SK-N-SH (cell line): ENCODE results near the gene TEX19. TPM values are rescaled to one million over a fixed set of nuclear protein-coding genes. Genes with fewer than 3 reads are reported as not detected.

Source experiments
- CTCF ChIA-PET: fragments of 300-600, 350-600 bp; formaldehyde crosslinking; extraction: SDS; loops from one replicate; lab custom pipeline; 2021; lab: Yijun Ruan, JAX
- POLR2A ChIA-PET: fragments of 350-600 bp; sonication (Branson Sonifier 250); formaldehyde crosslinking; extraction: SDS; loops from one replicate; lab custom pipeline; 2020; ENCODE audit warnings: antibody characterized with exemption, inconsistent platforms; lab: Yijun Ruan, JAX
- DNase-seq: peaks from one replicate; pipeline ENCODE4 v3.0.0; 2012
- H2AFZ ChIP-seq: fragments of 200-600 bp; sonication (generic); 2 replicates; pipeline ENCODE4 v1.8.1; 2016; ENCODE audit warnings: antibody characterized with exemption, mild to moderate bottlenecking, low read depth
- H3F3A ChIP-seq: fragments of 200-600 bp; sonication (generic); replicated peaks from 2 replicates; pipeline ENCODE3; 2016; ENCODE audit warnings: antibody characterized with exemption, mild to moderate bottlenecking; ENCODE audit not compliant: insufficient read depth
- H3K27ac ChIP-seq, 2 experiments: fragments of 200-500 bp in 1 of 2; fragments of 200-600 bp in 1 of 2; sonication (Bioruptor generic) in 1 of 2; sonication (generic), shearing (Covaris generic) in 1 of 2; 2 replicates each; pipeline versions ENCODE4 v1.5.1 to v1.6.1; 2014 to 2016; ENCODE audit warnings: low read depth in 2 of 2, inconsistent platforms in 1 of 2, low read length in 1 of 2, mild to moderate bottlenecking in 1 of 2, mixed read lengths in 1 of 2
- H3K27me3 ChIP-seq: fragments of 200-600 bp; sonication (generic), shearing (Covaris generic); 2 replicates; pipeline ENCODE4 v1.6.1; 2016; ENCODE audit warnings: mixed run types; ENCODE audit not compliant: insufficient read depth
- H3K36me3 ChIP-seq, 2 experiments: fragments of 200-500 bp in 1 of 2; fragments of 200-600 bp in 1 of 2; sonication (Bioruptor generic) in 1 of 2; sonication (generic) in 1 of 2; replicated peaks in 1 of 2; 2 replicates each; pipeline versions ENCODE3 to v1.5.1; 2014 to 2016; ENCODE audit warnings: low read length in 1 of 2, mild to moderate bottlenecking in 1 of 2; ENCODE audit not compliant: insufficient read depth in 2 of 2, control insufficient read depth in 1 of 2
- H3K4me1 ChIP-seq, 2 experiments: fragments of 200-500 bp in 1 of 2; fragments of 200-600 bp in 1 of 2; sonication (Bioruptor generic) in 1 of 2; sonication (generic), shearing (Covaris generic) in 1 of 2; 2 replicates each; pipeline versions ENCODE4 v1.5.1 to v1.6.1; 2014 to 2016; ENCODE audit warnings: low read depth in 1 of 2, low read length in 1 of 2, mixed run types in 1 of 2; ENCODE audit not compliant: insufficient read depth in 2 of 2, control insufficient read depth in 1 of 2
- H3K4me2 ChIP-seq: fragments of 200-600 bp; sonication (generic), shearing (Covaris generic); 2 replicates; pipeline ENCODE4 v1.6.1; 2017; ENCODE audit warnings: mixed run types
- H3K4me3 ChIP-seq, 2 experiments: fragments of 200-500 bp in 1 of 2; fragments of 200-600 bp in 1 of 2; sonication (Bioruptor generic) in 1 of 2; sonication (generic), shearing (Covaris generic) in 1 of 2; 2 replicates each; pipeline versions ENCODE4 v1.5.1 to v1.8.1; 2014 to 2016; ENCODE audit warnings: low read depth in 2 of 2, inconsistent platforms in 1 of 2, low read length in 1 of 2, mild to moderate bottlenecking in 1 of 2, mixed read lengths in 1 of 2, moderate library complexity in 1 of 2
- H3K79me2 ChIP-seq: fragments of 200-600 bp; sonication (generic); 2 replicates; pipeline ENCODE4 v1.8.1; 2017; ENCODE audit warnings: mild to moderate bottlenecking; ENCODE audit not compliant: insufficient read depth
- H3K9ac ChIP-seq: fragments of 200-600 bp; sonication (generic); 2 replicates; pipeline ENCODE4 v1.6.1; 2017; ENCODE audit warnings: mixed run types
- H3K9me2 ChIP-seq: fragments of 200-600 bp; sonication (generic); 2 replicates; pipeline ENCODE4 v1.6.1; 2017; ENCODE audit warnings: mixed run types
- H3K9me3 ChIP-seq: fragments of 200-600 bp; sonication (generic); 2 replicates; pipeline ENCODE4 v1.6.1; 2017; ENCODE audit warnings: mixed run types, mild to moderate bottlenecking, moderate library complexity
- H4K20me1 ChIP-seq: fragments of 200-600 bp; sonication (generic); 2 replicates; pipeline ENCODE4 v1.6.1; 2017; ENCODE audit warnings: mild to moderate bottlenecking, mixed run types; ENCODE audit not compliant: insufficient read depth
- GABPA ChIP-seq: IDR thresholded peaks from 2 replicates; pipeline ENCODE4 v1.4.0; 2012; ENCODE audit warnings: low read depth, mild to moderate bottlenecking
- MEF2A ChIP-seq: IDR thresholded peaks from 2 replicates; pipeline ENCODE4 v1.4.0; 2012; ENCODE audit warnings: low read depth, borderline replicate concordance
- NRF1 ChIP-seq: IDR thresholded peaks from 2 replicates; pipeline ENCODE4 v1.6.1; 2012; ENCODE audit warnings: low read depth, mild to moderate bottlenecking, low read length
- REST ChIP-seq: IDR thresholded peaks from 2 replicates; pipeline ENCODE4 v1.6.1; 2012; ENCODE audit warnings: mild to moderate bottlenecking, low read depth, low read length, moderate library complexity
- SIN3A ChIP-seq: IDR thresholded peaks from 2 replicates; pipeline ENCODE4 v1.6.1; 2012; ENCODE audit warnings: low read depth, mild to moderate bottlenecking, low read length, moderate library complexity, borderline replicate concordance
- WGBS: methylation state at CpG from one replicate; pipeline ENCODE4 v1.1.6; 2017; ENCODE audit warnings: low lambda C conversion rate; 5-methylcytosine and 5-hydroxymethylcytosine counted together
- polyA plus RNA-seq, 3 experiments: library from polyadenylated mRNA; depleted of rRNA; stranded (reverse); fragments of >200 nt; gene quantifications; 2 replicates each; pipeline ENCODE4 v1.2.3, GENCODE V29; 2012
- TF ChIP-seq, protein P1 (sequence below): fragments of 150-350 bp; IDR thresholded peaks from 2 replicates; pipeline ENCODE4 v1.6.1; 2017; ENCODE audit warnings: antibody characterized with exemption, low read length, low read depth, borderline replicate concordance
- TF ChIP-seq, protein P2 (sequence below): fragments of 150-350 bp; IDR thresholded peaks from 2 replicates; pipeline ENCODE4 v1.6.1; 2016; ENCODE audit warnings: mild to moderate bottlenecking, low read depth, low read length

TEX19 gene
- polyA plus RNA-seq, 1 of the 3 experiments (the other 2 are of a cell fraction) = 0.10 TPM

DNA sequence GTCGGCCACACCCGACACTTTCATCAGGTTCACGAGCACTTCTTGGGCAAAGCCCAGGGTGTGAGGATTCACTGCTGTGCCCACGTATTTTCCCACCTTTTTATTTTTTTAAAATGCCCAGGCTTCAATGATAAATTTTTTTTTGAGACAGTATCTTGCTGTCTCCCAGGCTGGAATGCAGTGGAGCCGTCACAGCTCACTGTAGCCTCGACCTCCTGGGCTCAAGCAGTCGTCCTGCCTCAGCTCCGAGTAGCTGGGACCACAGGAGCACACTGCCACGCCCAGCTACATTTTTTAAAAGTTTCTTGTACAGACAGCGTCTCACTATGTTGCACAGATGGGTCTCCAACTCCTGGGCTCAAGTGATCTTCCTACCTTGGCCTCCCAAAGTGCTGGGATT lies 30.3 kb downstream of the TEX19 start (continued):
- TF ChIP-seq SIN3A (no peak), NRF1 (no peak), MEF2A (no peak)
- TF ChIP-seq, protein P1, sequence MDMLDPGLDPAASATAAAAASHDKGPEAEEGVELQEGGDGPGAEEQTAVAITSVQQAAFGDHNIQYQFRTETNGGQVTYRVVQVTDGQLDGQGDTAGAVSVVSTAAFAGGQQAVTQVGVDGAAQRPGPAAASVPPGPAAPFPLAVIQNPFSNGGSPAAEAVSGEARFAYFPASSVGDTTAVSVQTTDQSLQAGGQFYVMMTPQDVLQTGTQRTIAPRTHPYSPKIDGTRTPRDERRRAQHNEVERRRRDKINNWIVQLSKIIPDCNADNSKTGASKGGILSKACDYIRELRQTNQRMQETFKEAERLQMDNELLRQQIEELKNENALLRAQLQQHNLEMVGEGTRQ = no peak

DNA sequence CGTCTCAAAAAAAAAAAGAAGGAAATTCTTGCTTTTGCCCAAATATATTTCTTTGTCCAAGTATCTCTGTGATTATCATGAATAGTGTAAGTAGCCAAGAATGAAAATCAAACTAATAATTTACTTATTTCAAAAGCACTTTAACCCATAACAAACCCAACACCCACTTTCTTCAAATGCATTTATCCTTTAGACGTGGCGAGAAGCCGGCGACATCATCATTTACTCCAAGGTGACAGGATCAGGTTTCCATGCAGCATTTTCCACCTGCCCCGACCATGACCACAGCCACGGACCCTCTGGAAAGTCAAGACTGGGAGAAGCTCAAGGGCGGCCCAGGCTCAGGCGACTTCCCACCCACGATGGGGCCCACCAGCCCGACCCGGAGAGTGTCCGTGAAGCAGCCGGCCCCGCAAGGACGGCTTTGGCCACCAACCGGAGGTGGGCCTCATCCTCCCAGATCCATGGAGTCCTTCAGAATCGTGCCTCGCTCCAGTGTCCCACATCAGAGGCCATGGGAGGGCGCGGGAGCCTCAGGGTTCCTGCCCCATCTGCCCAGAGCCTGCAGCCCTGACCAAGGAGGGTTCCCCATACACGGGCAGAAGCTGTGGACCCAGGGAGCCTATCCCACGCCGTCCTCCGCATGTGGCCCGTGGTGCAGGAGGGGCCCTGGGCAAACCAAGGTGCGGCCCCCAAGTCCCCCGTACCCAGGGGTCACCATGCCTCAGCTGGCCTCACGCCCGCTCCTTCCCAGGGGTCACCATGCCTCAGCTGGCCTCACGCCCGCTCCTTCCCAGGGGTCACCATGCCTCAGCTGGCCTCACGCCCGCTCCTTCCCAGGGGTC lies 31.2 kb downstream of the TEX19 start:
- H4K20me1 ChIP-seq = peaks cover 2% of the 10 kb centered on the region; the same call in 1 of the 2 replicates
- no peak overlapping the region for H3K4me2 ChIP-seq
- TF ChIP-seq GABPA = no peak
- TF ChIP-seq, protein P2, sequence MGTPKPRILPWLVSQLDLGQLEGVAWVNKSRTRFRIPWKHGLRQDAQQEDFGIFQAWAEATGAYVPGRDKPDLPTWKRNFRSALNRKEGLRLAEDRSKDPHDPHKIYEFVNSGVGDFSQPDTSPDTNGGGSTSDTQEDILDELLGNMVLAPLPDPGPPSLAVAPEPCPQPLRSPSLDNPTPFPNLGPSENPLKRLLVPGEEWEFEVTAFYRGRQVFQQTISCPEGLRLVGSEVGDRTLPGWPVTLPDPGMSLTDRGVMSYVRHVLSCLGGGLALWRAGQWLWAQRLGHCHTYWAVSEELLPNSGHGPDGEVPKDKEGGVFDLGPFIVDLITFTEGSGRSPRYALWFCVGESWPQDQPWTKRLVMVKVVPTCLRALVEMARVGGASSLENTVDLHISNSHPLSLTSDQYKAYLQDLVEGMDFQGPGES = no peak
- no peak for TF ChIP-seq REST
- TF ChIP-seq, all 33 proteins: peak for 0
- Histone ChIP-seq H3K4me1 (peaks cover under 1 to 30% of the 10 kb centered on the region in 2 experiments; a peak in 2 of 4 replicates), H3K79me2 (no peaks in the 10 kb centered on the region), H3K9ac (no peak overlapping the region), H3K4me3 (no peak overlapping the region), H3K36me3 (peaks cover 0 to 2% of the 10 kb centered on the region in 2 experiments), H3K27me3 (no peaks in the 10 kb centered on the region), H2AFZ (no peak overlapping the region), H3K9me2 (no peaks in the 10 kb centered on the region), H3K27ac (no peak overlapping the region), H3K9me3 (no peaks in the 10 kb centered on the region), H3F3A (peaks cover 4% of the 10 kb centered on the region)
- POLR2A ChIA-PET = no interaction called here
- CTCF ChIA-PET = no interaction called here
- DNase-seq = no peak
- 93% methylated on average over 15 of the region's 34 CpGs for WGBS
